Measurements from ENCODE around the gene PLP1. TPM values are rescaled to one million over a fixed set of nuclear protein-coding genes. Genes with fewer than 3 reads are reported as not detected.
A peak's percentile ranks its signal among the peaks of the same experiment; 100 is the strongest.
"Not testable (repeated sequence)": the region's sequence is repeated elsewhere in the genome, so short reads cannot be mapped to it uniquely, and the experiment has no call there.

The PLP1 gene
- total RNA-seq, 2 donors from 2014 or later = 2.9 to 77.5 TPM

- H3K9me3 ChIP-seq = no peaks in the 10 kb centered on the region
- 67% methylated on average over 4 of the region's 4 CpGs for WGBS
- no peak overlapping the region for H3K27ac ChIP-seq
- TF ChIP-seq CTCF (IDR thresholded peaks at IDR 0.05) (no peak), POLR2AphosphoS5 (IDR thresholded peaks at IDR 0.05) (no peak), POLR2A (IDR thresholded peaks at IDR 0.05) (no peak)
- no peaks in the 10 kb centered on the region for H3K27me3 ChIP-seq (replicated peaks; ENCODE audit: insufficient read depth)
- no peaks in the 10 kb centered on the region for H3K36me3 ChIP-seq
- no peak overlapping the region for H3K4me3 ChIP-seq
- intact Hi-C loops (cut with DNase I) = no loop called here
- no peak for DNase-seq (ENCODE audit: low spot score)
- no peaks in the 10 kb centered on the region for H3K4me1 ChIP-seq (replicated peaks)
Observed at GRCh38 chrX:103806862-103807474, 30.3 kb downstream of the PLP1 start.

- H3K27ac ChIP-seq = no peak overlapping the region
- H3K4me3 ChIP-seq = no peak overlapping the region
- H3K27me3 ChIP-seq (replicated peaks; ENCODE audit: insufficient read depth) = no peaks in the 10 kb centered on the region
- H3K36me3 ChIP-seq = no peaks in the 10 kb centered on the region
- no peak for TF ChIP-seq POLR2A (IDR thresholded peaks at IDR 0.05)
- TF ChIP-seq CTCF (IDR thresholded peaks at IDR 0.05) = no peak
- no peak for TF ChIP-seq POLR2AphosphoS5 (IDR thresholded peaks at IDR 0.05)
- no peaks in the 10 kb centered on the region for H3K4me1 ChIP-seq (replicated peaks)
- no peaks in the 10 kb centered on the region for H3K9me3 ChIP-seq
- intact Hi-C loops (cut with DNase I) = no loop called here
- 89% methylated on average over 3 of the region's 3 CpGs for WGBS
- DNase-seq (ENCODE audit: low spot score) = no peak
Observed at GRCh38 chrX:103811858-103812257, 35.2 kb downstream of the PLP1 start.

GRCh38 chrX:103817101-103817500 lies 40.5 kb downstream of the PLP1 start:
- H3K27ac ChIP-seq; DNase-seq (ENCODE audit: low spot score); H3K36me3 ChIP-seq; H3K9me3 ChIP-seq; H3K27me3 ChIP-seq (replicated peaks; ENCODE audit: insufficient read depth); H3K4me1 ChIP-seq (replicated peaks); H3K4me3 ChIP-seq: not testable (repeated sequence)
- intact Hi-C loops (cut with DNase I) = loop anchor here (5.0 kb wide), 2 partner anchors 130 to 285 kb away; partner anchors contain the start of gene MORF4L2
- 46% methylated on average over 5 of the region's 5 CpGs for WGBS

GRCh38 chrX:103817502-103817901 lies 40.9 kb downstream of the PLP1 start:
- peak; percentile 33 for DNase-seq (ENCODE audit: low spot score)
- intact Hi-C loops (cut with DNase I) = loop anchor here (5.0 kb wide), 2 partner anchors 130 to 285 kb away; partner anchors contain the start of gene MORF4L2
- Histone ChIP-seq H3K36me3 (no peaks in the 10 kb centered on the region), H3K9me3 (no peaks in the 10 kb centered on the region), H3K4me3 (no peak overlapping the region), H3K27me3 (replicated peaks; ENCODE audit: insufficient read depth) (no peaks in the 10 kb centered on the region), H3K27ac (no peak overlapping the region), H3K4me1 (replicated peaks) (no peaks in the 10 kb centered on the region)
- WGBS = 21% methylated on average over 5 of the region's 5 CpGs
- TF ChIP-seq POLR2A (IDR thresholded peaks at IDR 0.05) = no peak
- no peak for TF ChIP-seq POLR2AphosphoS5 (IDR thresholded peaks at IDR 0.05)
- peak; percentile 57 to 81 (median 76) for TF ChIP-seq CTCF (IDR thresholded peaks at IDR 0.05)

GRCh38 chrX:103818842-103819619 lies 42.4 kb downstream of the PLP1 start:
- Histone ChIP-seq H3K27ac (no peak overlapping the region), H3K4me1 (replicated peaks) (no peaks in the 10 kb centered on the region), H3K9me3 (no peaks in the 10 kb centered on the region), H3K4me3 (no peak overlapping the region), H3K36me3 (no peaks in the 10 kb centered on the region), H3K27me3 (replicated peaks; ENCODE audit: insufficient read depth) (no peaks in the 10 kb centered on the region)
- intact Hi-C loops (cut with DNase I) = loop anchor here (5.0 kb wide), 2 partner anchors 132 to 287 kb away; partner anchors contain the start of gene MORF4L2
- TF ChIP-seq CTCF (IDR thresholded peaks at IDR 0.05) = no peak
- no peak for TF ChIP-seq POLR2A (IDR thresholded peaks at IDR 0.05)
- no peak for TF ChIP-seq POLR2AphosphoS5 (IDR thresholded peaks at IDR 0.05)
- DNase-seq (ENCODE audit: low spot score) = no peak
- WGBS = 55% methylated on average over 7 of the region's 7 CpGs

- intact Hi-C loops (cut with DNase I); H3K4me1 ChIP-seq (replicated peaks); H3K36me3 ChIP-seq; H3K9me3 ChIP-seq; DNase-seq (ENCODE audit: low spot score); H3K27ac ChIP-seq; H3K27me3 ChIP-seq (replicated peaks; ENCODE audit: insufficient read depth); H3K4me3 ChIP-seq: not testable (repeated sequence)
- WGBS = 94% methylated on average over 6 of the region's 6 CpGs
Observed at GRCh38 chrX:103820802-103821201, 44.2 kb downstream of the PLP1 start.

Data from prostate gland (tissue), 2 donors.